ENCODE data around the gene TMTC3.
A peak's percentile ranks its signal among the peaks of the same experiment; 100 is the strongest.
"Not testable (repeated sequence)": the region's sequence is repeated elsewhere in the genome, so short reads cannot be mapped to it uniquely, and the experiment has no call there.

Gene TMTC3

DNA sequence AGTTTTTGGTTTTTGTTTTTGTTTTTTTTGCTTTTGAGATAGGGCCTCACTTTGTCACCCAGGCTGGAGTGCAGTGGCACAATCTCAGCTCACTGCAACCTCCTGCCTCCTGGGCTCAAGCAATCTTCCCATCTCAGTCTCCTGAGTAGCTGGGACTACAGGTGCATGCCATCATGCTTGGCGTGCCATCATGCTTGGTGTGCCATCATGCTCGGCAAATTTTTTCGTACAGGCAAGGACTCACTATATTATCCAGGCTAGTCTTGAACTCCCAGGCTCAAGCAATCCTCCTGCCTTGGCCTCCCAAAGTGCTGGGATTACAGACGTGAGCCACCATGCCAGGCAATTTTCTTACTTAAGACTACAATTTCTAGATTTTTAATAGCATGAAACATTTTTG, 2.4 kb upstream of the TMTC3 start:
- H3K4me3 ChIP-seq (ENCODE audit: low read length); H3K9ac ChIP-seq (ENCODE audit: low read length); H4K8ac ChIP-seq (ENCODE audit: low read depth, low read length); H3K27me3 ChIP-seq (ENCODE audit: insufficient read depth, low read length, poor library complexity); H3K27ac ChIP-seq (ENCODE audit: low read depth, low read length); H3K23ac ChIP-seq (ENCODE audit: low read length); H4K5ac ChIP-seq (ENCODE audit: low read length); H3K4me2 ChIP-seq (ENCODE audit: low read length); H3K36me3 ChIP-seq (ENCODE audit: control insufficient read depth, insufficient read depth, low read length); H3K4me1 ChIP-seq (ENCODE audit: control insufficient read depth, low read depth, low read length); H2BK120ac ChIP-seq (ENCODE audit: low read depth, low read length); H3K56ac ChIP-seq (ENCODE audit: low read length); H2BK5ac ChIP-seq (ENCODE audit: low read length); H3K79me2 ChIP-seq (ENCODE audit: control insufficient read depth, insufficient read depth, low read length); H3K79me1 ChIP-seq (ENCODE audit: low read length); H3K18ac ChIP-seq (ENCODE audit: low read length); DNase-seq; H2AK5ac ChIP-seq (ENCODE audit: low read length); H2BK15ac ChIP-seq (replicated peaks; ENCODE audit: low read depth); H3K4ac ChIP-seq (ENCODE audit: low read depth, low read length): not testable (repeated sequence)
- WGBS (ENCODE audit: extremely low coverage, insufficient coverage, low lambda C conversion rate), result no CpG with 5 or more reads among the region's 4 CpGs

DNA sequence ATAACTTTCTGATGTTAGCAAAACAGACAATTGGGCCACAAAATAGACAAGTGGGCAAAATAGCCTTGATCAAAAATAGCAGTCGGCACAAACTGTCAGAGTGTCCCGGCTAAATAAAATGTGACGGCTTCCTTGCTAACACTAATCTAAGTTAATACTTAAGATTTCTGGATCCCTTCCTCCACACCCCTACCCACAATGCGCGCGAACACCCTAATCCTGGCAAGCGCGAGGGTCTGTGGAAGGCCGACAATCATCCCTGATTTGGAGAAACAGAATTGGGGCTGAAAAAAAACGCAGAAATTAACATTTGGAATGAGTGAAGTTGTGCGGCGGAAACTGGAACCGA, 708 bp upstream of the TMTC3 start:
- Histone ChIP-seq H3K27me3 (ENCODE audit: insufficient read depth, low read length, poor library complexity) (no peaks in the 10 kb centered on the region), H3K9ac (ENCODE audit: low read length) (peak overlapping the region; percentile 86), H2BK120ac (ENCODE audit: low read depth, low read length) (no peak overlapping the region), H3K4me2 (ENCODE audit: low read length) (peak overlapping the region; percentile 85), H3K79me1 (ENCODE audit: low read length) (no peaks in the 10 kb centered on the region), H3K23ac (ENCODE audit: low read length) (no peak overlapping the region), H4K5ac (ENCODE audit: low read length) (no peak overlapping the region), H3K79me2 (ENCODE audit: control insufficient read depth, insufficient read depth, low read length) (peaks cover 8% of the 10 kb centered on the region), H3K18ac (ENCODE audit: low read length) (peak overlapping the region; percentile 13), H2BK5ac (ENCODE audit: low read length) (no peak overlapping the region), H3K4me1 (ENCODE audit: control insufficient read depth, low read depth, low read length) (peaks cover 1% of the 10 kb centered on the region), H2AK5ac (ENCODE audit: low read length) (no peak overlapping the region), H3K4ac (ENCODE audit: low read depth, low read length) (no peak overlapping the region), H3K4me3 (ENCODE audit: low read length) (peak overlapping the region; percentile 91), H4K8ac (ENCODE audit: low read depth, low read length) (no peak overlapping the region), H3K56ac (ENCODE audit: low read length) (peak overlapping the region; percentile 94), H3K36me3 (ENCODE audit: control insufficient read depth, insufficient read depth, low read length) (no peaks in the 10 kb centered on the region), H2BK15ac (replicated peaks; ENCODE audit: low read depth) (no peak overlapping the region), H3K27ac (ENCODE audit: low read depth, low read length) (peak overlapping the region; percentile 75)
- DNase-seq, result no peak
- WGBS (ENCODE audit: extremely low coverage, insufficient coverage, low lambda C conversion rate), result no CpG with 5 or more reads among the region's 13 CpGs

DNA sequence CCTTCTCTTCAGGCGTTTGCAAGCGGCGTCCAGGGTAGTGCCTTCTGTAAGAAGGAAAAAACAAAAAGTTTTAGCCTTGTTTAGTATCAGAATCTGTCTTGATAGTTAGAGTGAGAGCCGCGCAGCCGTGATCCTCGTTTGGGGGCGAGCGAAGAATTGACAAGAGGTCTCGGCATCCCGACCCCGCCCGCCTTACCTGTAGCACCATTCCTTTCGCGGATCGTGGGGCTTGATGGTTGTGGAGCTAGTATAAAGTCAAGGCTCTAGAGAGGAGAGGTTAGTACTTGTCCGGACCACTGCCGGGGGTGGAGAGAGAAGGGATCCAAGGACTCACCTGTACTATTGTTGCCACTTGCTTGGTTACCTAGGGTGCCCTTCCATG, 494 bp downstream of the TMTC3 start:
- no peak overlapping the region for H3K4ac ChIP-seq (ENCODE audit: low read depth, low read length)
- DNase-seq, result peak; percentile 53
- peaks cover 1% of the 10 kb centered on the region for H3K4me1 ChIP-seq (ENCODE audit: control insufficient read depth, low read depth, low read length)
- peak overlapping the region; percentile 71 for H3K18ac ChIP-seq (ENCODE audit: low read length)
- peak overlapping the region; percentile 97 for H3K4me3 ChIP-seq (ENCODE audit: low read length)
- peak overlapping the region; percentile 81 for H3K27ac ChIP-seq (ENCODE audit: low read depth, low read length)
- H3K23ac ChIP-seq (ENCODE audit: low read length), result no peak overlapping the region
- no peaks in the 10 kb centered on the region for H3K27me3 ChIP-seq (ENCODE audit: insufficient read depth, low read length, poor library complexity)
- no CpG with 5 or more reads among the region's 18 CpGs for WGBS (ENCODE audit: extremely low coverage, insufficient coverage, low lambda C conversion rate)
- H2BK15ac ChIP-seq (replicated peaks; ENCODE audit: low read depth), result no peak overlapping the region
- H4K5ac ChIP-seq (ENCODE audit: low read length), result no peak overlapping the region
- H3K79me1 ChIP-seq (ENCODE audit: low read length), result no peaks in the 10 kb centered on the region
- no peak overlapping the region for H4K8ac ChIP-seq (ENCODE audit: low read depth, low read length)
- peak overlapping the region; percentile 97 for H3K9ac ChIP-seq (ENCODE audit: low read length)
- H3K36me3 ChIP-seq (ENCODE audit: control insufficient read depth, insufficient read depth, low read length), result no peaks in the 10 kb centered on the region
- H2AK5ac ChIP-seq (ENCODE audit: low read length), result no peak overlapping the region
- H3K56ac ChIP-seq (ENCODE audit: low read length), result peak overlapping the region; percentile 96
- peak overlapping the region; percentile 47 for H3K4me2 ChIP-seq (ENCODE audit: low read length)
- peak overlapping the region; percentile 76 for H2BK5ac ChIP-seq (ENCODE audit: low read length)
- no peak overlapping the region for H2BK120ac ChIP-seq (ENCODE audit: low read depth, low read length)
- H3K79me2 ChIP-seq (ENCODE audit: control insufficient read depth, insufficient read depth, low read length), result peaks cover 10% of the 10 kb centered on the region

DNA sequence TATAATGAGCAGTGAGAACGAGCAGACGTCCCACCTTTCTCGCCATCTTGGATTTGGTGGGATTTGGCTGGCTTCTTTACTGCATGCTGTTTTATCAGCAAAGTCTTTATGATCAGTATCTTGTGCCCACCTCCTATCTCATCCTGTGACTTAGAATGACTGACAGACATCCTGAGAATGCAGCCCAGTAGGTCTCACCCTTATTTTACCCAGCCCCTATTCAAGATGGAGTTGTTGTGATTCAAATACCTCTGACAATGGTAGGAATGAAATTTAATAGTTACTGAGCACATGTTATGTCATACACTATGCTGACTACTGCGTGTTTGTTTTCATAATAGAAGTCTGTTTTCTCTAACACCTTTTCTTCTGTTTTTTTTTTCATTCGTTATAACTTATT, 1.9 kb downstream of the TMTC3 start:
- H3K9ac ChIP-seq (ENCODE audit: low read length), result no peak overlapping the region
- no peak overlapping the region for H3K4ac ChIP-seq (ENCODE audit: low read depth, low read length)
- no peak overlapping the region for H3K27ac ChIP-seq (ENCODE audit: low read depth, low read length)
- no peak overlapping the region for H4K8ac ChIP-seq (ENCODE audit: low read depth, low read length)
- peak overlapping the region; percentile 1 for H3K4me2 ChIP-seq (ENCODE audit: low read length)
- H3K27me3 ChIP-seq (ENCODE audit: insufficient read depth, low read length, poor library complexity), result no peaks in the 10 kb centered on the region
- peaks cover 1% of the 10 kb centered on the region for H3K4me1 ChIP-seq (ENCODE audit: control insufficient read depth, low read depth, low read length)
- no peak overlapping the region for H2BK120ac ChIP-seq (ENCODE audit: low read depth, low read length)
- no peak overlapping the region for H2BK15ac ChIP-seq (replicated peaks; ENCODE audit: low read depth)
- WGBS (ENCODE audit: extremely low coverage, insufficient coverage, low lambda C conversion rate), result no CpG with 5 or more reads among the region's 5 CpGs
- no peak overlapping the region for H2AK5ac ChIP-seq (ENCODE audit: low read length)
- no peak overlapping the region for H3K56ac ChIP-seq (ENCODE audit: low read length)
- peaks cover 10% of the 10 kb centered on the region for H3K79me2 ChIP-seq (ENCODE audit: control insufficient read depth, insufficient read depth, low read length)
- peak; percentile 75 for DNase-seq
- no peak overlapping the region for H2BK5ac ChIP-seq (ENCODE audit: low read length)
- no peak overlapping the region for H3K23ac ChIP-seq (ENCODE audit: low read length)
- H3K36me3 ChIP-seq (ENCODE audit: control insufficient read depth, insufficient read depth, low read length), result no peaks in the 10 kb centered on the region
- H3K18ac ChIP-seq (ENCODE audit: low read length), result no peak overlapping the region
- H4K5ac ChIP-seq (ENCODE audit: low read length), result no peak overlapping the region
- no peak overlapping the region for H3K4me3 ChIP-seq (ENCODE audit: low read length)
- no peaks in the 10 kb centered on the region for H3K79me1 ChIP-seq (ENCODE audit: low read length)

DNA sequence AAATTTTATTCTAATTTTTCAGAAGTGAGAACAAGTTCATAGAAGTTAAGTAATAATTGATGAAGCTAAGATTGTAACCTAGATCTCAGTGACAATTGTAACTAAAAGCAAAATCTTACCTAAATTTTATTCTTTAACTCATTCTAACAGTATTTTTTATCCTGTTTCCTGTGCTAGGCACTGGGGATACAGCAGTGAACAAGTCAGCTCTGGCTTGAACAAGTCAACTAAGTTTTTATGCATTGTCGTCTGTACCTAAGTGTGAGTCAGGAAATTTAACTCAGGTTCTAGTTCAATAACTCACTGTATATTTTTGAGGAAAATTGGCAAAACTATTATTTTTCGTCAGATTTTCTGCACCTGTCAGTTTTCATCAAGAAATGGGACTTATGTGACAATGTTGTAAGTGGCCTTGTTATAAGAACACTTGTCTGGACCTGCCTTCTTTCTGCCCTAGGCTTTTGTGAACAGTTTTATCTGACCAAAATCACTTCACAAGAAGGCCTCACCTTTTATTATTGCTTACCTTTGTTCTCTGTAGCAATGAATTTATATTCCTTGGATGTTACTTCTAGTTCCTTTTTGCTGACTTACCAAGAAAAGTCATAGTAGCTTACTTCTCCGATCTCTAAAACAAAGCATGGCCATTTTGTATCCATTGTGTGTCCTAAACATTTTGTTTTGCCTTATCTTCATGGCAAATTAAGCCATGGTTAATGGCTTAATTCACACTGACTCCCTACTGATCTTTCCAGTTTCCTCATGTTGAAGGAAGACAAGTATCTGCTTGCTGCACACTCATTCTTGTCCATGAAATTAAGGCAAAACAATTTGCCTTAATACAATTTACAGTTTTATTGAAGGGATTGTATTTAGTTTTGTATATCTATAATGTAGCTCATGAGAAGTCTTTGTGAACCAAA, 2.7 kb downstream of the TMTC3 start:
- Histone ChIP-seq H3K36me3 (ENCODE audit: control insufficient read depth, insufficient read depth, low read length) (no peaks in the 10 kb centered on the region), H3K27ac (ENCODE audit: low read depth, low read length) (peak overlapping the region; percentile 69), H2BK120ac (ENCODE audit: low read depth, low read length) (peak overlapping the region; percentile 54), H3K4me2 (ENCODE audit: low read length) (no peak overlapping the region), H4K5ac (ENCODE audit: low read length) (no peak overlapping the region), H3K9ac (ENCODE audit: low read length) (no peak overlapping the region), H4K8ac (ENCODE audit: low read depth, low read length) (no peak overlapping the region), H2AK5ac (ENCODE audit: low read length) (no peak overlapping the region), H3K56ac (ENCODE audit: low read length) (no peak overlapping the region), H2BK5ac (ENCODE audit: low read length) (no peak overlapping the region), H3K27me3 (ENCODE audit: insufficient read depth, low read length, poor library complexity) (no peaks in the 10 kb centered on the region), H3K18ac (ENCODE audit: low read length) (peak overlapping the region; percentile 51), H3K79me1 (ENCODE audit: low read length) (no peaks in the 10 kb centered on the region), H3K4me3 (ENCODE audit: low read length) (no peak overlapping the region), H2BK15ac (replicated peaks; ENCODE audit: low read depth) (peak overlapping the region; percentile 100), H3K23ac (ENCODE audit: low read length) (no peak overlapping the region), H3K4ac (ENCODE audit: low read depth, low read length) (peak overlapping the region; percentile 31), H3K4me1 (ENCODE audit: control insufficient read depth, low read depth, low read length) (peaks cover 1% of the 10 kb centered on the region), H3K79me2 (ENCODE audit: control insufficient read depth, insufficient read depth, low read length) (peaks cover 10% of the 10 kb centered on the region)
- WGBS (ENCODE audit: extremely low coverage, insufficient coverage, low lambda C conversion rate), result no CpG with 5 or more reads among the region's 3 CpGs
- DNase-seq, result peak; percentile 23

Measured in mesendoderm (in vitro differentiated cells).